ENCODE measurements around the gene RDH5.

DNA sequence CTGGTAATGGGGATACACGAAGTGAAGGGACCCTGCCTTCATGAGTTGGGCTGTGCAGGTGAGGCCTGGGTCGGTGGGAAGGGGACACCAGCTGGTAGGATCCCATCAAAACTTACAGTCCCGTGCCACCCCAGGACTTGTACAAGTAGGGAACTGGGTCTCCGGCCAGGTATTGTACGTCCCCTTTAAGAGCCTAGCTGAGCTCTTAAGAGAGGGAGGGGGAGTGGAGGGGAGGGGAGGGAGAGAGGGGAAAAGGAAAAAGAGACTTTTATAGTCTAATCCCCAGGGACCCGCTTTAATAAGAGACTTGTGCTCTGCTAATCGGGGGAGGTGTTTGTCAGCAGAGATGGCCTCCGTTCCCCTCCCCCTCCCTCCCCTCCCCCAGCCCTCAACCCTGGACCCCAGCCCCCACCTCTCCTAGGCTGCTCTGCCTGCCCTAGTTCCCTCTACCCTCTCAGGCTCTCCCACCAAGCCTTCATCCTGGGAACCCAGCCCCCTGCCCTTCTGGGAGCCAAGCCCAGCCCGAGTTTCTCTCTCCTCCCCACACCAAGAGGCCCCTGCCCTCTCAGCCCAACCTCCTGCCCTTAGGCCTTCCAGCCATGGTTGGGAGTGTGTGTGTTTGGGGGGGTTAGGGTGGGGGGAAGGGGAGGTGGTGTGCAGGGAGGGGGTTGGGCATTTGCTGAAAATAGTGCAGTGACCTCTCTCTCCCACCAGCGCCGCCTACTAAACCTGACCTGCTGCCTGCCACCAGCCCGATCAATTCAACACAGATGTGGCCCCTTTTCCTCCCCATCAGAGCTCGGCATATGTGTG, 25.4 kb downstream of the RDH5 start:
- TF ChIP-seq POLR2AphosphoS5 (IDR thresholded peaks at IDR 0.05; ENCODE audit: insufficient read depth in 1 of 2, low read depth in 1 of 2) = no peak
- TF ChIP-seq, protein P1, sequence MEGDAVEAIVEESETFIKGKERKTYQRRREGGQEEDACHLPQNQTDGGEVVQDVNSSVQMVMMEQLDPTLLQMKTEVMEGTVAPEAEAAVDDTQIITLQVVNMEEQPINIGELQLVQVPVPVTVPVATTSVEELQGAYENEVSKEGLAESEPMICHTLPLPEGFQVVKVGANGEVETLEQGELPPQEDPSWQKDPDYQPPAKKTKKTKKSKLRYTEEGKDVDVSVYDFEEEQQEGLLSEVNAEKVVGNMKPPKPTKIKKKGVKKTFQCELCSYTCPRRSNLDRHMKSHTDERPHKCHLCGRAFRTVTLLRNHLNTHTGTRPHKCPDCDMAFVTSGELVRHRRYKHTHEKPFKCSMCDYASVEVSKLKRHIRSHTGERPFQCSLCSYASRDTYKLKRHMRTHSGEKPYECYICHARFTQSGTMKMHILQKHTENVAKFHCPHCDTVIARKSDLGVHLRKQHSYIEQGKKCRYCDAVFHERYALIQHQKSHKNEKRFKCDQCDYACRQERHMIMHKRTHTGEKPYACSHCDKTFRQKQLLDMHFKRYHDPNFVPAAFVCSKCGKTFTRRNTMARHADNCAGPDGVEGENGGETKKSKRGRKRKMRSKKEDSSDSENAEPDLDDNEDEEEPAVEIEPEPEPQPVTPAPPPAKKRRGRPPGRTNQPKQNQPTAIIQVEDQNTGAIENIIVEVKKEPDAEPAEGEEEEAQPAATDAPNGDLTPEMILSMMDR (IDR thresholded peaks at IDR 0.05) = no peak
- TF ChIP-seq POLR2A (IDR thresholded peaks at IDR 0.05) = no peak

Data from vagina (tissue), 2 donors.